Articular chondrocyte of knee joint (primary cell): Measurements from ENCODE around the gene PRR4. TPM values are rescaled to one million over a fixed set of nuclear protein-coding genes. Genes with fewer than 3 reads are reported as not detected.

Experiments used
- small RNA-seq: library from RNA; depleted of rRNA; stranded (forward); fragments of <200 nt; gene quantifications from one replicate; pipeline ENCODE3, GENCODE V24; 2012
- total RNA-seq: library from RNA; depleted of rRNA; stranded (reverse); fragments of >200 nt; gene quantifications from 2 replicates; pipeline ENCODE4 v1.2.3, GENCODE V29; 2012

PRR4 gene, protein sequence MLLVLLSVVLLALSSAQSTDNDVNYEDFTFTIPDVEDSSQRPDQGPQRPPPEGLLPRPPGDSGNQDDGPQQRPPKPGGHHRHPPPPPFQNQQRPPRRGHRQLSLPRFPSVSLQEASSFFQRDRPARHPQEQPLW
- total RNA-seq = 3.4 and 4.2 TPM in 2 replicates

DNA sequence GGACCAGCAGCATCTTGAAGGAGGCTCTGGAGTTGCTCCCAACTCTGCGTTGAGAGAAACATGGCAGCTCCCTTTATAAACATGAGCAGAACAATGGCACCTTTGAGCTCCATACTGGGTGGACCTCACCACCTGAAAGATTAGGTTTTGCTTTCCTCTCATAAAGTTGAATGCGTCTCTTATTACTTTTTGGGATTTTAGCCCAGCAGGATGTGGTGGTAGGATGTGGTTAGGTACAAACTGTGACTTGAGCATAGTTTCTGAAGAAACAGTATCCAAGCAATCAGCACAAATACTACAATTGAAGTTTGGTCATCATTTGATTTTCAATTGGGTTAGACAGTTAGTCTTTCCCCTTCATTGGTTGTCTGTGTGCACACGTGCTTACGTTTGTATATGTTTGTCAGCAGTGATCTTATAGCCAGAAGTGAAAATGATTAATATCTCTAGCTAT lies at the start of gene PRR4:
Gene PRR4, minus strand, starts transcription at position 51 of the 454 bp plus-strand sequence. Its CDS starts 38 bp downstream, at position 13.

DNA sequence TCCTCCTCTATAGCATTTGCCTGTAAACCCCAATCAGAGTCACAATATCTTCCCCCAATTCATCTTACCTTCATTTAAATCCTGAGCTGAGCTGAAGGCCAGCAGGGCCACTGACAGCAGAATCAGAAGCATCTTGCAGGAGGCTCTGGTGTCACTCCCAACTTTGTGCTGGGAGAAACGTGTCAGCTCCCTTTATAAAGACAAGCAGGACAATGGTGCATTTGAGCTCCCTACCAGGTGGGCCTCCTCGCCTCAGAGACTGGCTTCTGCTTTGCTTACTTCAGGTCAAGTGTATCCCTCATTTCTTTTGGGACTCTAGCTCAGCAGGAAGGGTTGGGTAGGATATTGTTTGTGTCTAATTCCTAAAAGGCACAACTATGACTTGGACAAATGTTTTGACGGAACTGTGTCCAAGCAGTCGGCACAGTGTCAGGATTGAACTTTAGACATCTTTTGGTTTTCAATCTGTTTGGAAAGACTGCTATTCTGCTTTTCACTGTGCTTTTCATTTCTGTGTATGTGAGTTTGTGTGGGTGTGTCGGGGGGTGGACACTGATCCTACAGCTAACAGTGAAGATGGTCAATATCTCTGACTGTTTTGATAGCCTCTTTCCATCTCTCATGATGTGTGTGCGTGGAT lies 34.9 kb upstream of the PRR4 start, which contains the start of gene PRH1:
Gene PRH1, minus strand, starts transcription at position 170 of the 640 bp plus-strand sequence. Its CDS starts 38 bp downstream, at position 132.

DNA sequence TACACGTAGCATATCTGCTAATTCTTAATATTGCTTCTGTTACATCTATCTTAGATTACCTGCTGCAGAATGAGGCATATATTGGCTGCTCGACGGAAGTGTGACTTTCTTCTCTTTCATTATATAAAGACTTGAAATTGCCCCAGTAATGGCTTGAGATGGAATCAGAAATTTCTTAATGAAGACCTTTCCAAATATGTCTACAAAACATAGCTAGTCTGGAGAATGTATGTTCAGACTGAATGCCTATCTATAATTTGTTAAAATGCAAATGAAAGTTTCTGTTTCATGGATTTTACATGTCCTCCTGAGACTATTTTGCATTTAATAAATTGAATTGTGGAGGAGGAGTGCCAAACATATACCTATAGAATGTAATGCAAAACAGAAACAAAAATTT lies 23.0 kb downstream of the PRR4 start, which contains the start of gene TAS2R10:
Gene TAS2R10, minus strand, starts transcription at position 101 of the 400 bp plus-strand sequence. Its CDS starts 89 bp downstream, at position 12.

DNA sequence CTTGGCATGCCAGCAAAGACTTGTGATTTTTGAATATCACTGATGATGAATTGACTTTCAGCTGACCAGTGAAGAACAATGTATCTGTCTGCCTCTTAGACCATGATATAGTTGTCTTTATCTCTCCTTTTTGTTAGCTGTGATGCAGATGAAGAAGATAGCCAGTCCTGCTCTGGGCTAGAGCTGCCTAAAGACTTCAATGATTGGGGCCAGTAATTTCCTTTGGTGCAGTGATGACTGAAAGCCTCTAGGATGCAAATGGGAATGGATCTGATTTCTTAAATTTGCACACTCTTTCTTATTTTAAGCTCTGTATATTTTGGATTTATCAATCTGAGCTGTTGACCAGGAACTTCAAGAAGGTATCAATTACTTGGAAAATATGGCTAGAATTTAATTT lies 39.2 kb downstream of the PRR4 start, which contains the start of gene TAS2R9:
Gene TAS2R9, minus strand, starts transcription at position 101 of the 400 bp plus-strand sequence. Its CDS starts 93 bp downstream, at position 8.

DNA sequence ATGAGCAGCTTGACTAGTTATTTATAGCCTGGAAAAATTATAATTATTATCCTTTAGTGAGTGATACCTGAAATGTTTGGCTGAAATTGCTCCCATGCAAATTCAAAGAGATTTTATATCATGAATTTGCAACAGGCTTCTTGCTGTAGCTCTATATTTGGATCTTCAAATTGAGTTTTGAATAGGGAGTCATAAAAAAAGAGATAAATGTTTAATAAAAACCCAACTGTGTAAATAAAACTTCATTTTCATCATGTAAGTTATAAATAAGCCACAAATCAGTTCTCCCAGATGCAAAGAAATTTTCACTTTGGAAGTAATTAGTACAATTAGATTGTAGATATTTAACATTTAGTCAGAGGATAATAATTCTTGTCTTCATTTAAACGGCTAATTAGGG lies 42.1 kb downstream of the PRR4 start, which contains the start of gene TAS2R8:
Gene TAS2R8, minus strand, starts transcription at position 101 of the 400 bp plus-strand sequence. CDS start 306 bp downstream, outside the sequence.

DNA sequence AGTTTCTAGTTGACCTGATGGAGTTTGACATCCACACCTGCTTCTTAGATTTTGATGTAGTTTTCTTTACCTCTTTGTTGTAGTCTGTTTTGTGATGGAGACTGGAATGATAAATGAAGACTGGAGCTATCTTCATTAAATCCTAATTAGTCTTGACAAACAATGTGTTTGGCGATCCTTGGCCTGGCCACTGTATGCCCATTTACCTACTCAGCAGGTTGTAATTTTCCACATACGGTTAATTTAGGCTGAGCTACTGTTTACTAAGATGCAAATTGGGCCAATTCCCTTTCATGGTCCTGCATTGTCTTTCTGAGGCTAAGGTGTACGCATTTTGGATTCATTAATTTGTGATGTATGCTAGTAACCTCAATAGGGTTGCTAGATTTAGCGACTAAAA lies 46.7 kb downstream of the PRR4 start, which contains the start of gene TAS2R7:
Gene TAS2R7, minus strand, starts transcription at position 41 of the 400 bp plus-strand sequence. CDS start 57 bp downstream, outside the sequence.

Small RNA genes within 50 kb of the gene (small RNA-seq; reads per million reads assigned to genes)
- gene PRR4 = not detected

Other genes with a start within 250 kb of the PRR4 start
- 25.8 and 27.7 TPM in 2 replicates for gene MAGOHB, start 235.9 kb downstream of the PRR4 start, total RNA-seq
- 0.11 and 0.13 TPM in 2 replicates for gene STYK1, start 175.4 kb downstream of the PRR4 start, total RNA-seq
- gene YBX3, start 126.2 kb downstream of the PRR4 start, total RNA-seq = 168 and 195 TPM in 2 replicates
- gene TAS2R7, start 46.8 kb downstream of the PRR4 start, total RNA-seq = 0.22 TPM in 1 of 2 replicates, not detected in the other
- 0.22 and 0.26 TPM in 2 replicates for gene TAS2R8, start 42.2 kb downstream of the PRR4 start, total RNA-seq
- 0.32 and 0.52 TPM in 2 replicates for gene TAS2R9, start 39.3 kb downstream of the PRR4 start, total RNA-seq
- 1.9 and 2.9 TPM in 2 replicates for gene TAS2R10, start 23.1 kb downstream of the PRR4 start, total RNA-seq
- 27.2 and 29.7 TPM in 2 replicates for gene PRH1, start 34.8 kb upstream of the PRR4 start, total RNA-seq
- gene TAS2R13, start 60.1 kb upstream of the PRR4 start, total RNA-seq = 4.5 and 4.6 TPM in 2 replicates
- gene PRH2, start 79.8 kb upstream of the PRR4 start, total RNA-seq = 0.54 TPM in 1 of 2 replicates, not detected in the other
- gene TAS2R14, start 89.8 kb upstream of the PRR4 start, total RNA-seq = 8.0 and 9.1 TPM in 2 replicates
- gene TAS2R50, start 137.4 kb upstream of the PRR4 start, total RNA-seq = 5.7 and 7.8 TPM in 2 replicates
- 6.7 and 7.2 TPM in 2 replicates for gene TAS2R20, start 148.8 kb upstream of the PRR4 start, total RNA-seq
- 10.5 and 11.1 TPM in 2 replicates for gene TAS2R19, start 173.1 kb upstream of the PRR4 start, total RNA-seq
- gene TAS2R31, start 181.9 kb upstream of the PRR4 start, total RNA-seq = 11.8 and 12.4 TPM in 2 replicates
- gene TAS2R46, start 212.8 kb upstream of the PRR4 start, total RNA-seq = 6.0 and 7.1 TPM in 2 replicates
- gene TAS2R43, start 242.8 kb upstream of the PRR4 start, total RNA-seq = 1.8 TPM in 1 of 2 replicates, not detected in the other